Measurements from ENCODE around the gene ARID4B.

ARID4B gene

GRCh38 chr1:235156740-235157139 lies 171.2 kb downstream of the ARID4B start:
- Histone ChIP-seq H2AK5ac (ENCODE audit: low read length) (no peak overlapping the region), H3K27ac (ENCODE audit: low read depth, low read length) (no peak overlapping the region), H3K18ac (ENCODE audit: low read length) (no peak overlapping the region), H3K79me2 (ENCODE audit: control insufficient read depth, insufficient read depth, low read length, poor library complexity) (peaks cover 3% of the 10 kb centered on the region), H4K91ac (ENCODE audit: low read depth, low read length) (no peak overlapping the region), H4K12ac (ENCODE audit: low read depth, low read length) (no peak overlapping the region), H3K9ac (ENCODE audit: low read length) (no peak overlapping the region), H3K9me3 (ENCODE audit: insufficient read depth, low read depth, low read length) (no peaks in the 10 kb centered on the region), H2AFZ (ENCODE audit: insufficient read depth, low read length, poor library complexity) (no peak overlapping the region), H3K79me1 (ENCODE audit: low read length) (peaks cover 6% of the 10 kb centered on the region), H3K36me3 (ENCODE audit: control insufficient read depth in 1 of 2, insufficient read depth in 2 of 2, low read length in 2 of 2) (peaks cover 29 to 44% of the 10 kb centered on the region in 2 experiments), H3K27me3 (ENCODE audit: insufficient read depth, low read length) (no peaks in the 10 kb centered on the region), H3K4me1 (ENCODE audit: control insufficient read depth in 1 of 2, insufficient read depth in 2 of 2, low read length in 2 of 2) (peaks cover 4 to 5% of the 10 kb centered on the region in 2 experiments), H4K8ac (ENCODE audit: low read depth, low read length) (no peak overlapping the region), H3K23ac (ENCODE audit: low read length) (no peak overlapping the region), H3K4me3 (ENCODE audit: low read depth, low read length) (no peak overlapping the region), H3K4ac (ENCODE audit: low read depth, low read length) (no peak overlapping the region), H3K4me2 (ENCODE audit: low read length) (no peak overlapping the region), H2BK120ac (ENCODE audit: insufficient read depth, low read length, poor library complexity) (no peak overlapping the region), H2BK5ac (ENCODE audit: low read depth, low read length, poor library complexity) (no peak overlapping the region), H2BK12ac (ENCODE audit: low read length) (no peak overlapping the region), H3K14ac (ENCODE audit: low read length) (no peak overlapping the region)
- WGBS (ENCODE audit: extremely low coverage, insufficient coverage, insufficient read length), result no CpG with 5 or more reads among the region's 4 CpGs
- no peak for DNase-seq

DNA sequence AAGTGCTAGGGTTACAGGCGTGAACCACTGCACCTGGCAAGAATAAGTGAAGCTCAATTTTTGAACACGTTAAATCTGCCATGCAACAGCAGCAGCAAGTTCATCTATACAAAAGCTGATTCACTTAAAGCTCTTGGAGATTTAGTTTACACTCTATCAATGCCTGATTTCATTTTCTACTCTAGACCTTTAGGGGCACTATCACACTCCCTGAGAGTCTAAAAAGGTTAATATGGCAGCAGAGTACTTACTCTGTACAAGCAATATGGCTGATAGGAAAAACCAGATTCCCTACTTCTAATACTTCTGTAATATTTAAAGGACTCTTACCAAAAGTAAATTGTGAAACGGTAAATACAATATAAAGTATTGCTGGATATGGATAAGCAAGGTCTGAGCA lies 171.7 kb downstream of the ARID4B start:
- Histone ChIP-seq H3K9ac (ENCODE audit: low read length) (no peak overlapping the region), H4K12ac (ENCODE audit: low read depth, low read length) (no peak overlapping the region), H3K4me1 (ENCODE audit: control insufficient read depth in 1 of 2, insufficient read depth in 2 of 2, low read length in 2 of 2) (peaks cover 3 to 4% of the 10 kb centered on the region in 2 experiments), H2BK5ac (ENCODE audit: low read depth, low read length, poor library complexity) (no peak overlapping the region), H4K8ac (ENCODE audit: low read depth, low read length) (no peak overlapping the region), H2BK12ac (ENCODE audit: low read length) (no peak overlapping the region), H4K91ac (ENCODE audit: low read depth, low read length) (no peak overlapping the region), H3K27ac (ENCODE audit: low read depth, low read length) (no peak overlapping the region), H3K18ac (ENCODE audit: low read length) (no peak overlapping the region), H2BK120ac (ENCODE audit: insufficient read depth, low read length, poor library complexity) (no peak overlapping the region), H3K14ac (ENCODE audit: low read length) (no peak overlapping the region), H3K4me2 (ENCODE audit: low read length) (no peak overlapping the region), H3K79me2 (ENCODE audit: control insufficient read depth, insufficient read depth, low read length, poor library complexity) (peaks cover 3% of the 10 kb centered on the region), H3K23ac (ENCODE audit: low read length) (no peak overlapping the region), H2AK5ac (ENCODE audit: low read length) (no peak overlapping the region), H3K9me3 (ENCODE audit: insufficient read depth, low read depth, low read length) (no peaks in the 10 kb centered on the region), H3K4me3 (ENCODE audit: low read depth, low read length) (no peak overlapping the region), H3K36me3 (ENCODE audit: control insufficient read depth in 1 of 2, insufficient read depth in 2 of 2, low read length in 2 of 2) (peaks cover 31 to 49% of the 10 kb centered on the region in 2 experiments), H3K79me1 (ENCODE audit: low read length) (peaks cover 4% of the 10 kb centered on the region), H3K27me3 (ENCODE audit: insufficient read depth, low read length) (no peaks in the 10 kb centered on the region), H3K4ac (ENCODE audit: low read depth, low read length) (no peak overlapping the region), H2AFZ (ENCODE audit: insufficient read depth, low read length, poor library complexity) (no peak overlapping the region)
- WGBS (ENCODE audit: extremely low coverage, insufficient coverage, insufficient read length), result no CpG with 5 or more reads among the region's 3 CpGs
- DNase-seq, result no peak

GRCh38 chr1:235152235-235152634 lies 175.7 kb downstream of the ARID4B start:
- Histone ChIP-seq H2BK12ac (ENCODE audit: low read length) (no peak overlapping the region), H3K9ac (ENCODE audit: low read length) (no peak overlapping the region), H3K27ac (ENCODE audit: low read depth, low read length) (no peak overlapping the region), H3K4me1 (ENCODE audit: control insufficient read depth in 1 of 2, insufficient read depth in 2 of 2, low read length in 2 of 2) (no peaks in the 10 kb centered on the region), H2AK5ac (ENCODE audit: low read length) (no peak overlapping the region), H4K8ac (ENCODE audit: low read depth, low read length) (no peak overlapping the region), H4K91ac (ENCODE audit: low read depth, low read length) (no peak overlapping the region), H2AFZ (ENCODE audit: insufficient read depth, low read length, poor library complexity) (no peak overlapping the region), H3K18ac (ENCODE audit: low read length) (no peak overlapping the region), H3K9me3 (ENCODE audit: insufficient read depth, low read depth, low read length) (no peaks in the 10 kb centered on the region), H2BK120ac (ENCODE audit: insufficient read depth, low read length, poor library complexity) (no peak overlapping the region), H3K14ac (ENCODE audit: low read length) (no peak overlapping the region), H4K12ac (ENCODE audit: low read depth, low read length) (no peak overlapping the region), H2BK5ac (ENCODE audit: low read depth, low read length, poor library complexity) (no peak overlapping the region), H3K4me2 (ENCODE audit: low read length) (no peak overlapping the region), H3K23ac (ENCODE audit: low read length) (no peak overlapping the region), H3K4me3 (ENCODE audit: low read depth, low read length) (no peak overlapping the region), H3K36me3 (ENCODE audit: control insufficient read depth in 1 of 2, insufficient read depth in 2 of 2, low read length in 2 of 2) (peaks cover 22 to 52% of the 10 kb centered on the region in 2 experiments), H3K79me2 (ENCODE audit: control insufficient read depth, insufficient read depth, low read length, poor library complexity) (no peaks in the 10 kb centered on the region), H3K79me1 (ENCODE audit: low read length) (no peaks in the 10 kb centered on the region), H3K4ac (ENCODE audit: low read depth, low read length) (no peak overlapping the region), H3K27me3 (ENCODE audit: insufficient read depth, low read length) (no peaks in the 10 kb centered on the region)
- DNase-seq, result no peak

GRCh38 chr1:235151033-235151432 lies 176.9 kb downstream of the ARID4B start:
- H3K4me3 ChIP-seq (ENCODE audit: low read depth, low read length), result no peak overlapping the region
- H3K18ac ChIP-seq (ENCODE audit: low read length), result no peak overlapping the region
- no peaks in the 10 kb centered on the region for H3K9me3 ChIP-seq (ENCODE audit: insufficient read depth, low read depth, low read length)
- no peak overlapping the region for H4K91ac ChIP-seq (ENCODE audit: low read depth, low read length)
- H3K23ac ChIP-seq (ENCODE audit: low read length), result no peak overlapping the region
- H3K79me2 ChIP-seq (ENCODE audit: control insufficient read depth, insufficient read depth, low read length, poor library complexity), result no peaks in the 10 kb centered on the region
- H2BK12ac ChIP-seq (ENCODE audit: low read length), result no peak overlapping the region
- H2BK5ac ChIP-seq (ENCODE audit: low read depth, low read length, poor library complexity), result no peak overlapping the region
- peaks cover 25 to 49% of the 10 kb centered on the region in 2 experiments for H3K36me3 ChIP-seq (ENCODE audit: control insufficient read depth in 1 of 2, insufficient read depth in 2 of 2, low read length in 2 of 2)
- no peaks in the 10 kb centered on the region for H3K79me1 ChIP-seq (ENCODE audit: low read length)
- no peak overlapping the region for H3K14ac ChIP-seq (ENCODE audit: low read length)
- DNase-seq, result no peak
- no peak overlapping the region for H2AFZ ChIP-seq (ENCODE audit: insufficient read depth, low read length, poor library complexity)
- H3K4me2 ChIP-seq (ENCODE audit: low read length), result no peak overlapping the region
- no peak overlapping the region for H3K4ac ChIP-seq (ENCODE audit: low read depth, low read length)
- H4K8ac ChIP-seq (ENCODE audit: low read depth, low read length), result no peak overlapping the region
- no peaks in the 10 kb centered on the region for H3K27me3 ChIP-seq (ENCODE audit: insufficient read depth, low read length)
- H3K27ac ChIP-seq (ENCODE audit: low read depth, low read length), result no peak overlapping the region
- H2AK5ac ChIP-seq (ENCODE audit: low read length), result no peak overlapping the region
- H3K4me1 ChIP-seq (ENCODE audit: control insufficient read depth in 1 of 2, insufficient read depth in 2 of 2, low read length in 2 of 2), result no peaks in the 10 kb centered on the region
- no CpG with 5 or more reads among the region's 2 CpGs for WGBS (ENCODE audit: extremely low coverage, insufficient coverage, insufficient read length)
- no peak overlapping the region for H3K9ac ChIP-seq (ENCODE audit: low read length)
- no peak overlapping the region for H2BK120ac ChIP-seq (ENCODE audit: insufficient read depth, low read length, poor library complexity)
- H4K12ac ChIP-seq (ENCODE audit: low read depth, low read length), result no peak overlapping the region

Measured in trophoblast cell (in vitro differentiated cells and primary cell).